OCI-LY3 (cell line): ENCODE results near the gene HOXA4.

Source experiments
- EZH2phosphoT487 ChIP-seq: fragments of 200-600 bp; shearing (Covaris generic); IDR thresholded peaks from 2 replicates; pipeline ENCODE4 v1.6.1; 2018; ENCODE audit warnings: antibody characterized with exemption, mixed run types, low read depth
- TF ChIP-seq, protein P1 (sequence below): fragments of 200-600, 300-600 bp; sonication (generic); IDR thresholded peaks from 2 replicates; pipeline ENCODE4 v1.5.1; 2014; ENCODE audit warnings: antibody characterized with exemption, low read length, low read depth

DNA sequence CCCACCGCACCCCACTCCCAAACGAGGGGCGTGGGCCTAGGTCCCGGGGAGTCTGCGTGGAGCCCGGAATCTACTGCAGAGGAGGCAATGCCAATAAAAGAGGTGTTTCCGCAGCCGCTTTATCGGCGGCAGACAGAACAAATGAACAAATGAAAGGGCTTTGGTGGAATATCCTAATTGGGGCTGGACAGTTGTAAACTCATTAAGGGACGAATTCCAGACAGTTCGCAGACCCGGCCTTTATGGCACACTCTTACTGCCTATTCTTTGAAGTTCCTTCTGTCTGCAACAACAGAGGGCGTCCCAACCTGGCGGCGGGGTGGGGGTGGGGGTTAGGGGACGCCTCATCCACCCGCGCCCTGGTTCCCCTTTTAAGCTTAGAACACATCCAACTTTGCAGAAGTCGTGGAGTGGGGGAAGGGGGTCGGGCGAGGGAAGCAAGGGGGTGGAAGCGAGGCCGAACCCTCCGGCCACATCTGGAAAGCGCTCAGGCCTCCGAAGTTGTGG, 30.7 kb upstream of the HOXA4 start:
- TF ChIP-seq, protein P1, sequence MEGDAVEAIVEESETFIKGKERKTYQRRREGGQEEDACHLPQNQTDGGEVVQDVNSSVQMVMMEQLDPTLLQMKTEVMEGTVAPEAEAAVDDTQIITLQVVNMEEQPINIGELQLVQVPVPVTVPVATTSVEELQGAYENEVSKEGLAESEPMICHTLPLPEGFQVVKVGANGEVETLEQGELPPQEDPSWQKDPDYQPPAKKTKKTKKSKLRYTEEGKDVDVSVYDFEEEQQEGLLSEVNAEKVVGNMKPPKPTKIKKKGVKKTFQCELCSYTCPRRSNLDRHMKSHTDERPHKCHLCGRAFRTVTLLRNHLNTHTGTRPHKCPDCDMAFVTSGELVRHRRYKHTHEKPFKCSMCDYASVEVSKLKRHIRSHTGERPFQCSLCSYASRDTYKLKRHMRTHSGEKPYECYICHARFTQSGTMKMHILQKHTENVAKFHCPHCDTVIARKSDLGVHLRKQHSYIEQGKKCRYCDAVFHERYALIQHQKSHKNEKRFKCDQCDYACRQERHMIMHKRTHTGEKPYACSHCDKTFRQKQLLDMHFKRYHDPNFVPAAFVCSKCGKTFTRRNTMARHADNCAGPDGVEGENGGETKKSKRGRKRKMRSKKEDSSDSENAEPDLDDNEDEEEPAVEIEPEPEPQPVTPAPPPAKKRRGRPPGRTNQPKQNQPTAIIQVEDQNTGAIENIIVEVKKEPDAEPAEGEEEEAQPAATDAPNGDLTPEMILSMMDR, result 0 out of 2 replicates have a peak, but pooled peaks have one; percentile 17
- no peak for TF ChIP-seq EZH2phosphoT487
